COLO829 (cell line): ENCODE data around the gene MDFIC2.
"Not testable (repeated sequence)": the region's sequence is repeated elsewhere in the genome, so short reads cannot be mapped to it uniquely, and the experiment has no call there.

ENCODE experiments used
- DNase-seq: peaks from one replicate; pipeline ENCODE4 v3.0.0; 2012; ENCODE audit warnings: low spot score

The MDFIC2 gene

GRCh38 chr3:70312336-70312735 lies at the start of gene MDFIC2:
TSS of gene MDFIC2 (minus strand) at chr3:70312638. CDS start at chr3:70311973, 665 bp downstream.
- no peak for DNase-seq

GRCh38 chr3:70360979-70361760 lies 48.7 kb upstream of the MDFIC2 start:
- DNase-seq = peak; percentile 9

- DNase-seq = no peak
These were observed 47.3 kb upstream of the MDFIC2 start for GRCh38 chr3:70359711-70360110.

- peak; percentile 21 for DNase-seq
These were observed 46.6 kb upstream of the MDFIC2 start for GRCh38 chr3:70358978-70359580.

GRCh38 chr3:70352215-70352614 lies 39.8 kb upstream of the MDFIC2 start:
- no peak for DNase-seq

GRCh38 chr3:70342149-70342548 lies 29.7 kb upstream of the MDFIC2 start:
- DNase-seq = no peak

- DNase-seq = not testable (repeated sequence)
These were observed 24.4 kb upstream of the MDFIC2 start for GRCh38 chr3:70336885-70337284.

- no peak for DNase-seq
These were observed 20.6 kb upstream of the MDFIC2 start for GRCh38 chr3:70333080-70333479.

- DNase-seq = no peak
These were observed 2.6 kb upstream of the MDFIC2 start for GRCh38 chr3:70315021-70315420.

- DNase-seq = no peak
These were observed 1.6 kb downstream of the MDFIC2 start for GRCh38 chr3:70310809-70311208.

- no peak for DNase-seq
These were observed 2.8 kb downstream of the MDFIC2 start for GRCh38 chr3:70309591-70309990.

- peak; percentile 53 for DNase-seq
These were observed 3.7 kb downstream of the MDFIC2 start for GRCh38 chr3:70308760-70309159.

GRCh38 chr3:70306736-70307135 lies 5.7 kb downstream of the MDFIC2 start:
- no peak for DNase-seq

- DNase-seq = no peak
These were observed 14.1 kb downstream of the MDFIC2 start for GRCh38 chr3:70298385-70298784.

- no peak for DNase-seq
These were observed 21.3 kb downstream of the MDFIC2 start for GRCh38 chr3:70291097-70291482.

- DNase-seq = not testable (repeated sequence)
These were observed 21.9 kb downstream of the MDFIC2 start for GRCh38 chr3:70290431-70291096.

- DNase-seq = no peak
These were observed 30.8 kb downstream of the MDFIC2 start for GRCh38 chr3:70281663-70282062.

- no peak for DNase-seq
These were observed 35.1 kb downstream of the MDFIC2 start for GRCh38 chr3:70277304-70277703.

- DNase-seq = no peak
These were observed 35.5 kb downstream of the MDFIC2 start for GRCh38 chr3:70276901-70277300.

- no peak for DNase-seq
These were observed 38.9 kb downstream of the MDFIC2 start for GRCh38 chr3:70273492-70273891.

- no peak for DNase-seq
These were observed 39.6 kb downstream of the MDFIC2 start for GRCh38 chr3:70272798-70273197.

GRCh38 chr3:70264122-70264780 lies 48.2 kb downstream of the MDFIC2 start:
- no peak for DNase-seq

GRCh38 chr3:70261283-70261682 lies 51.2 kb downstream of the MDFIC2 start:
- no peak for DNase-seq
